GM23338 (cell line): ENCODE measurements around the gene SYCP2. TPM values are rescaled to one million over a fixed set of nuclear protein-coding genes. Genes with fewer than 3 reads are reported as not detected.

Source experiments
- ATAC-seq: fragments of 200-7000 bp; cut with Tn5 transposase; 3 replicates; pipeline ENCODE4 v1.9.1; 2020
- DNase-seq: peaks from one replicate; pipeline ENCODE4 v3.0.0-alpha.2; 2015; ENCODE audit warnings: low spot score
- H2AFZ ChIP-seq: fragments of 200-600 bp; sonication (generic); 2 replicates; pipeline ENCODE4 v1.8.0; 2016; ENCODE audit warnings: antibody characterized with exemption, mild to moderate bottlenecking, moderate library complexity
- H3F3A ChIP-seq: fragments of 200-600 bp; sonication (generic); replicated peaks from 2 replicates; pipeline ENCODE4 v1.8.0; 2017; ENCODE audit warnings: antibody characterized with exemption, mixed run types, low read depth
- H3K27ac ChIP-seq: fragments of 200-600 bp; sonication (generic); 2 replicates; pipeline ENCODE4 v1.6.1; 2016; ENCODE audit warnings: low read depth
- H3K27me3 ChIP-seq: fragments of 200-600 bp; sonication (generic); 2 replicates; pipeline ENCODE4 v1.8.0; 2016; ENCODE audit warnings: mild to moderate bottlenecking, mixed run types, moderate library complexity; ENCODE audit not compliant: insufficient read depth
- H3K36me3 ChIP-seq: fragments of 200-600 bp; sonication (generic); 2 replicates; pipeline ENCODE4 v1.8.0; 2016; ENCODE audit warnings: mild to moderate bottlenecking; ENCODE audit not compliant: insufficient read depth
- H3K4me1 ChIP-seq: fragments of 200-600 bp; sonication (generic); 2 replicates; pipeline ENCODE4 v1.8.0; 2016; ENCODE audit warnings: mild to moderate bottlenecking, moderate library complexity; ENCODE audit not compliant: insufficient read depth
- H3K4me2 ChIP-seq: fragments of 200-600 bp; sonication (generic); 2 replicates; pipeline ENCODE4 v1.7.1; 2017; ENCODE audit warnings: mixed run types
- H3K4me3 ChIP-seq: fragments of 200-600 bp; sonication (generic); 2 replicates; pipeline ENCODE4 v1.6.1; 2016; ENCODE audit warnings: mixed run types
- H3K79me2 ChIP-seq: fragments of 200-600 bp; sonication (generic); replicated peaks from 2 replicates; pipeline ENCODE4 v1.8.0; 2017; ENCODE audit warnings: mild to moderate bottlenecking; ENCODE audit not compliant: insufficient read depth
- H3K9me2 ChIP-seq: fragments of 200-600 bp; sonication (generic); 2 replicates; pipeline ENCODE4 v1.8.0; 2017; ENCODE audit not compliant: insufficient read depth
- H4K20me1 ChIP-seq: fragments of 200-600 bp; sonication (generic); replicated peaks from 2 replicates; pipeline ENCODE4 v1.8.0; 2017; ENCODE audit warnings: mild to moderate bottlenecking; ENCODE audit not compliant: insufficient read depth
- H3K27ac Mint-ChIP-seq: 2 replicates; pipeline ENCODE4 v1.8.0; 2020; ENCODE audit warnings: inconsistent platforms, mild to moderate bottlenecking, moderate library complexity, mixed read lengths
- H3K27me3 Mint-ChIP-seq: 3 replicates; pipeline ENCODE4 v1.8.0; 2022; ENCODE audit warnings: low read depth, mild to moderate bottlenecking, moderate library complexity, mixed read lengths, inconsistent platforms; ENCODE audit not compliant: insufficient read depth, poor library complexity
- H3K36me3 Mint-ChIP-seq: 3 replicates; pipeline ENCODE4 v1.8.0; 2021; ENCODE audit warnings: low read depth, mild to moderate bottlenecking, inconsistent platforms, moderate library complexity, mixed read lengths
- H3K4me1 Mint-ChIP-seq: 3 replicates; pipeline ENCODE4 v1.8.0; 2020; ENCODE audit warnings: mild to moderate bottlenecking, inconsistent platforms, mixed read lengths
- H3K4me3 Mint-ChIP-seq: 3 replicates; pipeline ENCODE4 v1.8.0; 2021; ENCODE audit warnings: moderate library complexity, mild to moderate bottlenecking, inconsistent platforms, mixed read lengths
- H3K9me3 Mint-ChIP-seq: 3 replicates; pipeline ENCODE4 v1.8.0; 2020; ENCODE audit warnings: moderate library complexity, mild to moderate bottlenecking, inconsistent platforms, mixed read lengths
- CREB1 ChIP-seq: fragments of 250-450 bp; sonication (Bioruptor Pico); IDR thresholded peaks from 2 replicates; pipeline ENCODE4 v1.5.0; 2020; ENCODE audit warnings: low read depth, mild to moderate bottlenecking, moderate library complexity
- EZH2 ChIP-seq: fragments of 200-600 bp; sonication (generic); IDR thresholded peaks from one replicate; pipeline ENCODE4 v1.8.0; 2017; ENCODE audit warnings: antibody characterized with exemption, mild to moderate bottlenecking, low read depth; ENCODE audit not compliant: unreplicated experiment
- EZH2phosphoT487 ChIP-seq: fragments of 200-600 bp; sonication (generic); IDR thresholded peaks from one replicate; pipeline ENCODE4 v1.8.1; 2018; ENCODE audit warnings: antibody characterized with exemption; ENCODE audit not compliant: unreplicated experiment
- JUNB ChIP-seq: IDR thresholded peaks from one replicate; pipeline ENCODE4 v1.6.1; 2016; ENCODE audit warnings: antibody characterized with exemption; ENCODE audit not compliant: unreplicated experiment
- NANOG ChIP-seq: IDR thresholded peaks from 2 replicates; pipeline ENCODE4 v1.6.1; 2016; ENCODE audit warnings: antibody characterized with exemption, borderline replicate concordance
- POLR2AphosphoS5 ChIP-seq: IDR thresholded peaks from 2 replicates; pipeline ENCODE4 v1.6.1; 2016; ENCODE audit warnings: antibody characterized with exemption, low read depth
- STAT1 ChIP-seq: IDR thresholded peaks from one replicate; pipeline ENCODE4 v1.6.1; 2016; ENCODE audit warnings: antibody characterized with exemption; ENCODE audit not compliant: unreplicated experiment
- ZNF114 ChIP-seq: fragments of 250-450 bp; sonication (Bioruptor Pico); IDR thresholded peaks from 2 replicates; pipeline ENCODE4 v1.5.0; 2020; ENCODE audit warnings: mild to moderate bottlenecking, moderate library complexity
- ZNF331 ChIP-seq: fragments of 250-450 bp; sonication (Bioruptor Pico); IDR thresholded peaks from 2 replicates; pipeline ENCODE4 v1.5.0; 2020; ENCODE audit warnings: low read depth, mild to moderate bottlenecking, moderate library complexity
- polyA plus RNA-seq: library from polyadenylated mRNA; unstranded; fragments of >200 nt; fragmentation: Nextera tagmentation; extraction: Ambion mirVana; gene quantifications from 2 replicates; pipeline ENCODE4 v1.2.1, GENCODE V29; 2016
- total RNA-seq: library from RNA; depleted of rRNA; stranded (reverse); fragments of >200 nt; shearing (Covaris generic); gene quantifications from 2 replicates; pipeline ENCODE4 v1.2.3, GENCODE V29; 2014
- TF ChIP-seq, protein P1 (sequence below): IDR thresholded peaks from 2 replicates; pipeline ENCODE4 v1.6.1; 2016; ENCODE audit warnings: antibody characterized with exemption
- TF ChIP-seq, protein P2 (sequence below), 2 experiments: fragments of 200-600 bp in 1 of 2; sonication (generic) in 1 of 2; conservative IDR thresholded peaks; 2 replicates each; pipeline versions ENCODE4 v1.5.1 to v1.6.1; 2016 to 2017; ENCODE audit warnings: antibody characterized with exemption in 2 of 2, low read depth in 2 of 2, mild to moderate bottlenecking in 2 of 2, moderate library complexity in 1 of 2
- TF ChIP-seq, protein P3 (sequence below): IDR thresholded peaks from one replicate; pipeline ENCODE4 v1.6.1; 2018; ENCODE audit warnings: antibody characterized with exemption; ENCODE audit not compliant: unreplicated experiment

The SYCP2 gene
- total and polyA plus RNA-seq, 2 experiments from 2014 or later: 0.50 to 2.1 TPM

- TF ChIP-seq, protein P1, sequence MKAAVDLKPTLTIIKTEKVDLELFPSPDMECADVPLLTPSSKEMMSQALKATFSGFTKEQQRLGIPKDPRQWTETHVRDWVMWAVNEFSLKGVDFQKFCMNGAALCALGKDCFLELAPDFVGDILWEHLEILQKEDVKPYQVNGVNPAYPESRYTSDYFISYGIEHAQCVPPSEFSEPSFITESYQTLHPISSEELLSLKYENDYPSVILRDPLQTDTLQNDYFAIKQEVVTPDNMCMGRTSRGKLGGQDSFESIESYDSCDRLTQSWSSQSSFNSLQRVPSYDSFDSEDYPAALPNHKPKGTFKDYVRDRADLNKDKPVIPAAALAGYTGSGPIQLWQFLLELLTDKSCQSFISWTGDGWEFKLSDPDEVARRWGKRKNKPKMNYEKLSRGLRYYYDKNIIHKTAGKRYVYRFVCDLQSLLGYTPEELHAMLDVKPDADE: no peak
- TF ChIP-seq, protein P2, sequence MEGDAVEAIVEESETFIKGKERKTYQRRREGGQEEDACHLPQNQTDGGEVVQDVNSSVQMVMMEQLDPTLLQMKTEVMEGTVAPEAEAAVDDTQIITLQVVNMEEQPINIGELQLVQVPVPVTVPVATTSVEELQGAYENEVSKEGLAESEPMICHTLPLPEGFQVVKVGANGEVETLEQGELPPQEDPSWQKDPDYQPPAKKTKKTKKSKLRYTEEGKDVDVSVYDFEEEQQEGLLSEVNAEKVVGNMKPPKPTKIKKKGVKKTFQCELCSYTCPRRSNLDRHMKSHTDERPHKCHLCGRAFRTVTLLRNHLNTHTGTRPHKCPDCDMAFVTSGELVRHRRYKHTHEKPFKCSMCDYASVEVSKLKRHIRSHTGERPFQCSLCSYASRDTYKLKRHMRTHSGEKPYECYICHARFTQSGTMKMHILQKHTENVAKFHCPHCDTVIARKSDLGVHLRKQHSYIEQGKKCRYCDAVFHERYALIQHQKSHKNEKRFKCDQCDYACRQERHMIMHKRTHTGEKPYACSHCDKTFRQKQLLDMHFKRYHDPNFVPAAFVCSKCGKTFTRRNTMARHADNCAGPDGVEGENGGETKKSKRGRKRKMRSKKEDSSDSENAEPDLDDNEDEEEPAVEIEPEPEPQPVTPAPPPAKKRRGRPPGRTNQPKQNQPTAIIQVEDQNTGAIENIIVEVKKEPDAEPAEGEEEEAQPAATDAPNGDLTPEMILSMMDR (conservative IDR thresholded peaks at IDR 0.05; ENCODE audit: low read depth in 2 of 2): no peak
- TF ChIP-seq STAT1 (no peak), CREB1 (CRISPR knock-in tag) (no peak)
- TF ChIP-seq, protein P3, sequence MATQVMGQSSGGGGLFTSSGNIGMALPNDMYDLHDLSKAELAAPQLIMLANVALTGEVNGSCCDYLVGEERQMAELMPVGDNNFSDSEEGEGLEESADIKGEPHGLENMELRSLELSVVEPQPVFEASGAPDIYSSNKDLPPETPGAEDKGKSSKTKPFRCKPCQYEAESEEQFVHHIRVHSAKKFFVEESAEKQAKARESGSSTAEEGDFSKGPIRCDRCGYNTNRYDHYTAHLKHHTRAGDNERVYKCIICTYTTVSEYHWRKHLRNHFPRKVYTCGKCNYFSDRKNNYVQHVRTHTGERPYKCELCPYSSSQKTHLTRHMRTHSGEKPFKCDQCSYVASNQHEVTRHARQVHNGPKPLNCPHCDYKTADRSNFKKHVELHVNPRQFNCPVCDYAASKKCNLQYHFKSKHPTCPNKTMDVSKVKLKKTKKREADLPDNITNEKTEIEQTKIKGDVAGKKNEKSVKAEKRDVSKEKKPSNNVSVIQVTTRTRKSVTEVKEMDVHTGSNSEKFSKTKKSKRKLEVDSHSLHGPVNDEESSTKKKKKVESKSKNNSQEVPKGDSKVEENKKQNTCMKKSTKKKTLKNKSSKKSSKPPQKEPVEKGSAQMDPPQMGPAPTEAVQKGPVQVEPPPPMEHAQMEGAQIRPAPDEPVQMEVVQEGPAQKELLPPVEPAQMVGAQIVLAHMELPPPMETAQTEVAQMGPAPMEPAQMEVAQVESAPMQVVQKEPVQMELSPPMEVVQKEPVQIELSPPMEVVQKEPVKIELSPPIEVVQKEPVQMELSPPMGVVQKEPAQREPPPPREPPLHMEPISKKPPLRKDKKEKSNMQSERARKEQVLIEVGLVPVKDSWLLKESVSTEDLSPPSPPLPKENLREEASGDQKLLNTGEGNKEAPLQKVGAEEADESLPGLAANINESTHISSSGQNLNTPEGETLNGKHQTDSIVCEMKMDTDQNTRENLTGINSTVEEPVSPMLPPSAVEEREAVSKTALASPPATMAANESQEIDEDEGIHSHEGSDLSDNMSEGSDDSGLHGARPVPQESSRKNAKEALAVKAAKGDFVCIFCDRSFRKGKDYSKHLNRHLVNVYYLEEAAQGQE: no peak
Observed at GRCh38 chr20:59830665-59831023, 102.8 kb downstream of the SYCP2 start (continued).

DNA sequence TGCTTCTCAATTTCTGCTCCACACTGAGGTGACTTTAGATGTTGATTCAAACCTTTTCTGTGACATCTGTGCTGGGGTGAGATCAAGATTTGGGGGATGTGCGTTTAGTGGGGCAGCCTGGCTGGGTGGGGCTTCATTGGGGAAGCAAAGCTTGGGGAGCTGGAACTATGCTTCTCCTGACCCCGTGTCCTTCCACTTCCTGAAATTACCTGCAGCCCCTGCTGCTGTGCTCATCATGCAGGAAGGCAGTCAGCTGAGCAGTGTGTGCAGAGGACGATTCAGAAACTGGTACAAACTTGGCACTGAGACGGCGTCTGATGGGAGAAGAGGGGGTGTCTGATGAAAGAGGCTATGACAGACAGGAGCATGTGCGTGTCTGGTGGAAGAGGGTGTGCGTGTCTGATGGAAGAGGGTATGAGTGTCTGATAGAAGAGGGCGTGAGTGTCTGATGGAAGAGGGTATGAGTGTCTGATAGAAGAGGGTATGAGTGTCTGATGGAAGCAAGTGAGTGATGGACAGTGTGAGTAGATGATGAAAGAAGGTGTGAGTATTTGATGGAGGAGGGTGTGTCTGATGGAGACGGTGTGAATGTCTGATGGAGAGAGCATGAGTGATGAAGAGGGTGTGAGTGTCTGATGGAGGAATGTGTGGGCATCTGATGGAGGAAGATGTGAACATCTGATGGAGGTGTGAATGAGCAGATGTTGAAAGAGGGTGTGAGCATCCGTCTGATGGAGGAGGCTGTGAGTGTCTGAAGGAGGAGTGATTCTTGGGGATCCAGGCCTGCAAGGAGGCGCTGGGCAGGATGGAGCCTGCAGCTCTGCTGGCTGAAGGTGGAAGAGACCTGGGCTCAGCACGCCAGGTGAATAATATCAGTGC lies 103.4 kb downstream of the SYCP2 start:
- H3K4me1 Mint-ChIP-seq: peaks cover 7% of the 10 kb centered on the region
- no peak overlapping the region for H3K27ac ChIP-seq
- no peaks in the 10 kb centered on the region for H3K79me2 ChIP-seq
- H3K4me3 ChIP-seq: no peak overlapping the region
- H4K20me1 ChIP-seq: no peaks in the 10 kb centered on the region
- ATAC-seq: no peak
- DNase-seq: no peak
- H3K4me2 ChIP-seq: no peak overlapping the region
- H3K27me3 ChIP-seq: 0 out of 2 replicates have a peak, but pooled peaks cover 3% of the 10 kb centered on the region
- H3K9me3 Mint-ChIP-seq: no peaks in the 10 kb centered on the region; the same call in 2 of the 3 replicates
- no peaks in the 10 kb centered on the region for H3K36me3 ChIP-seq
- H3K4me1 ChIP-seq: no peaks in the 10 kb centered on the region
- no peaks in the 10 kb centered on the region for H3K9me2 ChIP-seq
- H3K36me3 Mint-ChIP-seq: no peaks in the 10 kb centered on the region; the same call in 2 of the 3 replicates
- H2AFZ ChIP-seq: no peak overlapping the region
- H3K27ac Mint-ChIP-seq: no peak overlapping the region
- H3K27me3 Mint-ChIP-seq: peaks cover 24% of the 10 kb centered on the region
- no peaks in the 10 kb centered on the region for H3F3A ChIP-seq
- H3K4me3 Mint-ChIP-seq: no peak overlapping the region
- TF ChIP-seq STAT1 (no peak), EZH2 (no peak), NANOG (no peak), ZNF114 (CRISPR knock-in tag) (no peak), JUNB (no peak), CREB1 (CRISPR knock-in tag) (no peak), POLR2AphosphoS5 (no peak), EZH2phosphoT487 (no peak), ZNF331 (no peak)
- TF ChIP-seq, protein P3: no peak
- TF ChIP-seq, protein P1: no peak
- TF ChIP-seq, protein P2 (conservative IDR thresholded peaks at IDR 0.05; ENCODE audit: low read depth in 2 of 2): no peak
